AG08395 (cell line): ENCODE measurements around the gene CDH4.
A peak's percentile ranks its signal among the peaks of the same experiment; 100 is the strongest.

Source experiments
- DNase-seq: peaks from one replicate; pipeline ENCODE4 v3.0.0; 2012; ENCODE audit warnings: mixed read lengths, low spot score

CDH4 gene

GRCh38 chr20:61882716-61883615, 630.9 kb downstream of the CDH4 start:
- no peak for DNase-seq

- DNase-seq = no peak
Measured at GRCh38 chr20:61883857-61884393, 631.9 kb downstream of the CDH4 start.

GRCh38 chr20:61884571-61885389, 632.7 kb downstream of the CDH4 start:
- DNase-seq = no peak

GRCh38 chr20:61885759-61886715, 634.0 kb downstream of the CDH4 start:
- DNase-seq = no peak

- DNase-seq = peak; percentile 45
Measured at GRCh38 chr20:61886721-61887595, 634.9 kb downstream of the CDH4 start.

- DNase-seq = no peak
Measured at GRCh38 chr20:61887596-61888093, 635.6 kb downstream of the CDH4 start.

GRCh38 chr20:61888101-61888865, 636.2 kb downstream of the CDH4 start:
- DNase-seq = no peak

- no peak for DNase-seq
Measured at GRCh38 chr20:61889659-61890058, 637.6 kb downstream of the CDH4 start.

- DNase-seq = no peak
Measured at GRCh38 chr20:61890210-61890609, 638.1 kb downstream of the CDH4 start.

- no peak for DNase-seq
Measured at GRCh38 chr20:61891476-61891875, 639.4 kb downstream of the CDH4 start.

GRCh38 chr20:61891916-61892649, 640.0 kb downstream of the CDH4 start:
- DNase-seq = no peak

GRCh38 chr20:61895016-61895415, 643.0 kb downstream of the CDH4 start:
- no peak for DNase-seq

- no peak for DNase-seq
Measured at GRCh38 chr20:61895686-61896057, 643.6 kb downstream of the CDH4 start.

- peak; percentile 85 for DNase-seq
Measured at GRCh38 chr20:61896058-61896961, 644.2 kb downstream of the CDH4 start.

GRCh38 chr20:61897401-61898295, 645.6 kb downstream of the CDH4 start:
- DNase-seq = no peak

GRCh38 chr20:61898405-61898804, 646.3 kb downstream of the CDH4 start:
- no peak for DNase-seq
